GM13976 (cell line): ENCODE results near the gene PDGFD.

Source experiments
- DNase-seq: peaks from one replicate; pipeline ENCODE4 v3.0.0; 2012; ENCODE audit warnings: low spot score
- CTCF ChIP-seq: IDR thresholded peaks from 2 replicates; pipeline ENCODE4 v1.5.1; 2012; ENCODE audit warnings: borderline replicate concordance, mild to moderate bottlenecking; ENCODE audit not compliant: insufficient read depth; ENCODE audit errors: extremely low read depth, missing control alignments, control extremely low read depth
- in situ Hi-C: fragments of 300-500 bp; cut with MboI; formaldehyde crosslinking; loops from one replicate; pipeline ENCODE4 v1.12.0; 2022; ENCODE audit warnings: low sequenced_read_pairs, mixed read lengths, inconsistent platforms; ENCODE audit not compliant: unreplicated experiment

PDGFD gene

DNA sequence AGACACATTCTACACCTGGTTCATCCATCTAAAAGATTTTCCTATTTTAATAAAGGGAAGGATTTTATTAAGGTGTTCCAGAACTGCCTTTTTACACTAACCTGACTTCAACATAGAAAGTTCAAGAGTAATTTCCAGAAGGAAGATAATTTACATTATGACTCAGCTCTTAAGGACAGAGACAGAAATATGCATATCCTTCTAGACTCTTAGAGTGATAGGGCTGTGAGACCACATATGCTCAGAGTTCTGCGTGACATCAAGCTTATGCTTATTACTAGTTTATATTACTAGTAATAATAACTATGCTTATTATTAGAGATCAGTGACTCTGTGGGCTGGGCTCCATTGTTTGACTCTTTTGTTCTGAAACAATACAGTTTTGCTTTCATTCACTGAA, 4.6 kb downstream of the PDGFD start:
- in situ Hi-C loops, result no loop called here
- no peak for DNase-seq

DNA sequence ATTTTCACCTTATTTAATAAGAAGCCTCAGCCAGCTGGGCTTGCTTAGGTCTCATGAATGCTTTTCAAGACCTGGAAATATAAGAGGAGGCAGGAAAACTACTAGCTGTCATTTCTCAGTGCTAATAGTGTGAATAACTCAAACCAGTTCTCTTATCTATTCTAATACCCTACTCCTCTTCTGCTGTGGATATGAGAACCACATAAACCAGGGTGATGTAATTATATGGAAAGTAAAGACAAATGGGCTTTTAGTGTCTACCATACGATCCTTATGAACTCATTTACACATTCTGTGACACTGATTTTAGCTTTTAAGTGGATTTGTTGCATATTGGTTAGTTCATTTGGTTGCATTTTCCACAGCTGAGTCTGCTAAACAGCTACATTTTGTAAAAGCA, 8.6 kb downstream of the PDGFD start:
- no peak for DNase-seq
- in situ Hi-C loops, result no loop called here

More for the DNA sequence above, 4.6 kb downstream of the PDGFD start:
- TF ChIP-seq CTCF, result no peak

DNA sequence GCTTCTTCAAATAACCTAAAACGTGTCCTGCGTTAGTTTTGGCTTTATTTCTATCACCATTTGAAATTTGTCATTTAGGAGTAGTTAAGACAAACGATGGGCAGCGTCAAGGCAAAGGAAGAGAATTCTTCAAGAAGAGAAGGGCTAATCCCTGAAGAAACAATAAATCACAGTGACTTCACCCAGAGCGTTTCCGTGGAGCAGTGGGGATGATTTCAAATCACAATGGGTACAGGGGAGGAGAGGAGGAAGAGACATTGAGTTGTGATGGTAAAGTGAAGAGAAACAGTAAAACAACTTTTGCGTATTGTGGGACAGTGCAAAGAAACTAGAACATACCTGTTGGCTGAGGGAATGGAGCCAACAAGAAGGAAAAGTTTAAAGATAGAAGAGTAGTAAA, 9.7 kb downstream of the PDGFD start:
- in situ Hi-C loops, result no loop called here
- DNase-seq, result no peak
- no peak for TF ChIP-seq CTCF

More for the DNA sequence above, 8.6 kb downstream of the PDGFD start:
- no peak for TF ChIP-seq CTCF

GRCh38 chr11:104152941-104153505, 10.9 kb downstream of the PDGFD start:
- DNase-seq, result no peak
- in situ Hi-C loops, result no loop called here
- no peak for TF ChIP-seq CTCF

DNA sequence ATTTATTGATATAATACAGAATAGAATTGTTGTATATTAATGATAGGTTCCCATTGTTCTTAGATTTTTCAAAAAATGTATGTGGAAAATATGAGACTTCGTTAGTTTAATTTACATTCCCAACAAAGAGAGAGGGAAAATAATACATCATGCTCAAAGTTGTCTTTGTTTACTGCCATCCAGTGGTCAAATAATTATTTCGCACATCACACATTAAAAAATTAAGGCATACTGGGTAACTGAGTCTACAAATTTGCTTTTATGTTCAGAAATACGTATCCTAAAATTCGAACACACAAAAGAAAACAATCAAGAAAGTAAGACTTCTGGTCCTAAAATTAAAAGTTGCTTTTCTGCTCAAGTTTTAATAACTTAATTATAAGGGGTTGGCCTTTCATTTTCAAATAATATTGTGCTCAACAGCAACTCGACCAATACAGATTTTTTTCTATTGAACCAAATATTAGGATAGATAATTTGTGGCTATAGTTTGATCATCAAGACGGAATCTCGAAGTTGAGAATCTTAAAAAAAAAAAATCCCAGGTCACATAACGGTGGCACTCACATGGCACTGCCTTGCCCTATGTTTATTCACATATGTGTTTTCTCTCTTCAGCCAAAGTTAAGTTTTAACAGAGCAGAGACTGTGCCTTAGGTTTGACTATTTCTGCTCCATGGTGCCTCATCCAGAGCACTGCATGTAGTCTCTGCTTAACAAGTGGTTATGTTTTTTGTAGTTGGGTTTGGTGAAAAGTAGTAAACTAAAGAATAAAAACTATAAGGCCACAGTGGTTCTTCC, 12.3 kb downstream of the PDGFD start:
- no peak for DNase-seq
- in situ Hi-C loops, result no loop called here
- TF ChIP-seq CTCF, result peak; percentile 26

DNA sequence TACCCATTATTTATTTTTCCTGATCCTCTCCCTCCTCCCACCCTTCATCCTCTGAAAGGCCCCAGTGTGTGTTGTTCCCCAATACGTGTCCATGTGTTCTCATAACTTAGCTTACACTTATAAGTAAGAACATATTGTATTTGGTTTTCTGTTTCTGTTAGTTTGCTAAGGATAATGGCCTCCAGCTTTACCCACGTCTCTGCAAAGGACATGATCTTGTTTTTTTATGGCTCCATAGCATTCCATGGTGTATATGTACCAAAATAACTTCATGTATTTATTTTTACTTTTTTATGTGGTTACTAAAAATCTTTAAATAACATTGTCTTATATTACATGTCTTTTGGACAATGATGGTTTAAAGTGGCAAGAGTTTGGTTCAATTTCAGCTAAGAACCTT, 15.2 kb downstream of the PDGFD start:
- no peak for DNase-seq
- in situ Hi-C loops, result loop anchor here (25.0 kb wide), 2 partner anchors 211 to 461 kb away; no protein-coding TSS in a partner anchor
- TF ChIP-seq CTCF, result no peak
